GM19351 (cell line): ENCODE measurements around the gene NAT9.

Source experiments
- ATAC-seq: cut with Tn5 transposase; IDR thresholded peaks from one replicate; pipeline ENCODE4 v1.9.1; 2021; ENCODE audit warnings: mild to moderate bottlenecking, moderate library complexity; ENCODE audit not compliant: unreplicated experiment

The NAT9 gene

DNA sequence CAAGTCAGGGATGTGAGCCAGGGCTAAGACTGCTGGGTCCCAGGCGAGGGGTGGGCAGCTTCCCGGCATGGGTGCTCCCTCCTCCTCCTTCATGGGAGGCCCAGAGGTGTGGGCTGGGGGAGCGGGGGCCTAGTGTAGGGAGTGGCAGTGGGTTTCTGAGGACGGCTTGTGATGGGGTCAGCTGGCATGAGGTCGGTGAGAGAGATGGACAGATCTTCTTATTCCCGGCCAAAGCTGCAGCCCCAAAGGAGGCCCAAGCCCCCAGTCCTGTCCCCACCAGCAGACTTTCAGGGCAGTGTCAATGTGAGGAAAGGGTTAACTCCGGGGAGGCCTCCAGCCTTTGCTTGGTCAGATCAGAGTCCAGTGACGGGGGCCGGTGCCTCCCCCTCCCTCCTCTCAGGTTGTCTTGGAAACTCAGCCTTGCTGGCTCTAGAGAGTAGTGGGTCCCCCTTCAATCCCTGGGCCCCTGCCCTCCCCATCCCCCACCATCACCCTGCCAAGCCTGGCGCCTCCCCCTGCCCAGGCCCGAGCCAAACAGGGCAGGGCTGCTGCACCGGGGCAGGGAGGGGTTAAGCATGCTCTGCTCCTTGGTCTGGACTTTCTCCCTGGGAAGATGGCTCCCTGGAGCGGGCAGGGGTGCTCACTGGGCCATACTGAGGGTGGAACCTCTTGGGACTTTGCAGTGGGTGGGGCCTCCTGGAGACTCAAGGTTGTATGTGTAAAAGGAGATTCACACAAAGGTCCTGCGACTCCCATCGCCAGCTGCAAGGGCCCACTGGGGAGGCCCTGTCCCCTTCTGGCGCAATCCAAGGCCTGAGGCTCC is 12.4 kb downstream of the NAT9 start:
- ATAC-seq: no peak

DNA sequence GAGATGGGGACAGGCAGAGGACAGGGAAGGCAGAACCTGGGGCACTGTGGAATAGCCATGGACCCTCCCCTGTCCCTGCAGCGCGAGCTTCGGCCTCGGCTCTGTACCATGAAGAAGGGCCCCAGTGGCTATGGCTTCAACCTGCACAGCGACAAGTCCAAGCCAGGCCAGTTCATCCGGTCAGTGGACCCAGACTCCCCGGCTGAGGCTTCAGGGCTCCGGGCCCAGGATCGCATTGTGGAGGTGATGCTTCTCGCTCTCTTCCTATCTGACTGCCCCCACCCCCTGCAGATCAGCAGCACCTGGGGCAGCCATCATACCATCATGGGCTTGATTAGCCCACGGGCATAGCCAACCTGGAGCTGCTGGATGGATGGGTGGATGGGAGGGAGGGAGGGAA is 14.2 kb downstream of the NAT9 start:
- ATAC-seq: no peak

DNA sequence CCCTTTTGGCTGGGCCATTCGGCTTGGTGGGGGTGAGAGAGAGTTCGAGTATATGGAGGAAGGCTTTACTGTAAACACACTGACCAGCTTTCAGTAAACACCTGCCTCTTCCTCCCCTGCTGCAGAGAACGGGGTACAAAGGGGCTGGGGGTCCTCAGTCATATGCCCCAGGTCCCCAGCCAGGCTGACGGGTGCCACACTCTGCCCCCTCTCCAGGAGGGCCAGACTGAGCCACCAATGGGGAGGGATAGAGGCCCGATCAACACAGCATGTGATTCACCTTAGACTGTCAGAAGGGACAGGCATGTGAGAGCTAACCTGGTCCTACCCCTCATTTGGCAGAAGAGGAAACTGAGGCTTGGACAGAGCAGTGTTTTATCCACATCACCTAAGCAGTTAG is 14.7 kb downstream of the NAT9 start:
- no peak for ATAC-seq

DNA sequence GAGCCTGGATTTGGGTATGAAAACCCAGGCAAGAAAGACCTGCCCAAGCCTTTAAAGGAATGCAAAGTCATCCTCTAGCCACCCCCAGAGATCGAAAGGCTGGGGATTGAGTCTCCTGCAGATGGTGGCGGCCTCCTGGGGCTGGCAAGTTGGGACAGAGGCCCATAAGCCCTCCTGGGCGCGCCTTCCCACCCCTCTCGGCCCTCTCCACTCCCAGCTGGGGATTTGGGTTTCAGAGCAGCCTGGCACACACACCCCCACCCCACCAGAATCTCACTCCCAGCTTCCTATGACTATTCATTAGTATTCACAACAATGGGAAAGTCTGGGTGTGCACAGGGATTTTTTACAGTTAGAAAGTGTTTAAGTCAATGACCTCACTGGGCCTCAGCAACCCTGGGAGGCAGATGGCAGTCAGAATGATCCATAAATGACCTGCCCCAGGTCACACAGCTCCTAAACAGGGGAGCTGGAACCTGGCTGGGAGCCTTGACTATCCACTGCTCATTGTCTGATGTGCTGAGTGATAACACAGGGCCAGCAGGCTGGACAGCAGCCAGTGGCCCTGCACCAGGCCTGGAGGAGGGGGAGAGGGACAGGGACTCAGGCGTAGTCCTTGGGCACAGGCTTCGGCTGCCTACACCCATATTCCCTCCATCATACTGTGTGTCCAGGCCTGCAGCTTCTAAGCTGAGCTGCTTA is 15.6 kb downstream of the NAT9 start:
- no peak for ATAC-seq

DNA sequence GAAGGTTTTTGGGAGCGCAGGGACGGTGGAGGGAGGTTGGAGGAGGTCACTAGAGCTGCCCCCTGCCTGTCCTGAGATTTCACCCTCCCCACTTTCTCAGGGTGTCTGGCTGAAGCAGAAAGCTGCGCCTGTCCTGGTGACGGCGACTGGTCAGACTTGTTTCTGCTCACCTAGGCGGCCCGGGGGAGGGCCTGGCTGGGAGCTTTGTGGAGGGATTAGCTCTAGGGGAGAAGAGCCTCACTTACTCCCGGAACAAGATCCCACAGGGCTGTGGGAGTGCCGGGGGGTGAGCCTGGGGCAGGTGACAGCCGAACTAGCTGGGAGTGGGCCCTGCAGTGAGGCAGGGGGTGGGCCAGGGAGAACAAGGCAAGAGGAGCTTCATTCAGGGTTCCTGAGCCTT is 16.2 kb downstream of the NAT9 start:
- no peak for ATAC-seq

DNA sequence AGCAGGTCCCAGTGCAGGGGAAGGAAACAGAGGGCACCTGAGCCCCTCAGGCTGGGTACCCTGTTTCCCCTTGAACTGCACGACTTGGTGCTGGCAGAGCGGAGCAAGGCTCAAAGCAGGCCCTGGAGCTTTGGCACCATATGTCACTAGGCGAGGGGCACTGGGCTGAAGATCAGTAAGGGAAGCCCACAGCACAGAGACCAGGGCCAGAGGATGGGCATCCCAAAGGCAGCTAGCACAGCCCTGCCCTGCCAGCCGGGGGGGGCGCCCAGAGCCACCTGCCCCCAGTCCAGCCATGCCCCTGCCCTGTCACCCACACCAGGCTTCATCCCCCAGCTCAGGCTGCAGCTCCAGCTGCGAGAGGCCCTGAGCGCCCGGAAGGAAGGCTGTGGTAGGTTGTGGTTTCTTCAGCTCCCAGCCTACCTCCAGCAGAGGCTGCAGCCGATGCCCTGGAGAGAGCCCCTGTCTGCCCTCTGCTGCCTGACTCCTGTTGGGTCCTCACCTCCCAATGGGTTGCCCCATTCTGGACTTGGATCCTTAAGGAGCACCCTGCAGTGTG is 16.8 kb downstream of the NAT9 start:
- no peak for ATAC-seq

DNA sequence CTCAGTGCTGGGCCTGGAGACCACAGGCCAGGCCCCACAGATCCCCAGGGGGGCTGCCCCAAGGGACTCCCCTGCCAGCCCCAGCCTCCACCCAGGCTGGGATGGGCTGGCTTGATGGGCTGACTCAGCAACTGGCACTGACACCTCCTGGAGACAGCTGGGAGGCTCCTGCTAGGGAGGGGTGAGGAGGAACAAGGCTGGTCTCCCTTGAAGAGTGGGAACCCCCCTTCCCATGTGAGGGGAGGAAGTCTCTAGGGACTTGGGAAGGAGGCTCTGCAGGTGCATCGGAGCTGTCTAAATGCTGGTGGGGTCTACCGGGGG is 17.3 kb downstream of the NAT9 start:
- no peak for ATAC-seq

DNA sequence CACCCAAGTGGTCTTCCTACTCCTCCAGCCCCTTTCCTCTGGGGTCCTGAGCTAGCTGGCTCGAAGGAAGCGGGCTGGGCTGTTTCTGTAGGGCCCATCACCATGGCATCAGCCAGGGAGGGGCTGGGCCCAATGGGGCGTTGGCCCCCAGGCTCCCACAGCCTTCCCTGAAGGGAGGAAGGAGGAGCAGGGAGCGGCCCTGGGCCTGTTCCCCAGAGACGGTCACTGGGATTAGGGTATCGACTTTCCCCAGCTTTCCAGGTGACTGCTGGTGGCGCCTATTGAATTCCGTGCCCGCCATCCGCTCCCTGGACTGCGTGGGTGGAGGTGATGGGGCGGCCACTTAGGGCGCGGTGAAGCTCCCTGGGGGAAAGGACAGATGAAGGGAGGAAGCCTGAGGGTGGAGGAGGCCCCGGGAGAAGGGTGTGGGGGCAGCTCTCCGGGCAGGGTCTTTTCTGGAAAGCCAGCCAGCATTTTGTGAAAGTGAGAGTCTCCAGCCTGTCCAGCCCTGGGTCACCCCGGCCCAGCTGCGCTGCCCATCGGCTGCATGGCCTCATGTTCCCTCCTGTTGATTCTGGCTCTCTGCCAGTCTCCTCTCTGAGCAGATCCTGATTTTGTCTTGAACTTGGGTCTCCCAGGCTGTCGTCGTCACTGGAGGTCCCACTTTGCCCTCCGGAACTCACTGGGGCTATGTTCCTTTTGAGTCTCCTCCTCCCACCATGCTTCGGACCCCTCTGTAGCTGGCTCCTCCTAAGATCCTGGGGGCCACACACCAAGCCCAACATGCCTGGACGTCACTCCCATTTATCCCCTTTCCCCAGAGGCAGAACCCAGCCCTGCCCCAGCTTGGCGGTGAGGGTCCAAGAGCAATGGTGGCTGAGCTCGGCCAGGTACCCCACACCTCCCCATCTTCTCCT is 18.0 kb downstream of the NAT9 start:
- ATAC-seq: no peak

DNA sequence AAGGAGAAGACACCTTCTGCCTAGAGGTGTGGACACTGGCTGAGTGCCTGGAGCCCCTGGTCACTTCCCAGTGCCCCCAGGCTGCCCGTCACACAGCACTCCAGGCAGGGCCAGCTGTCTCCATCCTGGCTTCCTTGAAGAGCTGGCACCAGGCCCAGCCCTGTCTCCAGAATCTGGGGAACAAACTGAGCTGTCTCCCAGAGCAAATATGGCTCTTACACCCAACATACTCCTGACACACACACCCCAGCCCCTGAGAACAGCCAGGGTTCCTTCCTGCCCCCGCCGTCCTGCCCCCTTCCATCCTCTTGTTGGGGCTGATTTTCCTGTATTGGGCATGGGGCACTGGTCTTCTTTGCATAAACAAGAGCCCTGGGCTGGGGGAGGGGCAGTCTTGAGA is 18.6 kb downstream of the NAT9 start:
- ATAC-seq: no peak

DNA sequence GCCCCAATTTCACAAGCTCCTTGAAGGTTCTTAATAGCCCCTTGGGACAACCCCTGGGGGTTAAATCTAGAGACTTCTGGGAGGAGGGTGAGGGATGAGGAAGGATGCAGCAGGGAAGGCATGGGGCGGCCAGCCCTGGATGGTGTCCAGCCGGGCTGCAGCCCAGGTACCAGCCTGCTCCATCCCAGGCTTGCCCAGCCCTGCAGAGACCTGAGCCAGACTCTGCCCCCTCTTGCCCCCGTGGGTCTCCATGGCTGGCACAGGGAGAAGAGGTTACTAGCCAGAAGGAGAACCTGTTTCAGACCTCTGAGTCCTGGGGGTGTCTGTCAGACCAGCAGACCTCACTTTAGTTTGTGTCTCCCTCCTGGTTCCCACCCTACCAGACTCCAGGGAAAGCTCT is 19.3 kb downstream of the NAT9 start:
- ATAC-seq: no peak

DNA sequence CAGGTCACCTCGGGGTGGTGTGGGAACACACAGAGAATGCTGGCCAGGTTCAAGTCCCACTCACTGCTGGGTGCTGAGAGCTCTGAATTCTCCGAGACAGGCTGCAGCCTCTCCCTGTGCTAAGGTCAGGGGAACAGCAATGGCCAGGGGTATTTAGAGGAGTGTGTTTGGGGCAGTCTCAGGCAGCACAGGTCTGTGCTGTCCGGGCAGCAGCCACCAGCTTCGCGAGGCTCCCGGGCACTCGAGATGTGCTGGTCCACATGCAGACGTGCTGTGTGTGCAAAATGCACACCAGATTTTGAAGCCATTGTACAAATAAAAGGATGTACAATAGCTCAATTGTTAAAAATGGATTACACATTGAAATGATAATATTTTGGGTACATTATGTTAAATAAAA is 20.6 kb downstream of the NAT9 start:
- ATAC-seq: no peak

DNA sequence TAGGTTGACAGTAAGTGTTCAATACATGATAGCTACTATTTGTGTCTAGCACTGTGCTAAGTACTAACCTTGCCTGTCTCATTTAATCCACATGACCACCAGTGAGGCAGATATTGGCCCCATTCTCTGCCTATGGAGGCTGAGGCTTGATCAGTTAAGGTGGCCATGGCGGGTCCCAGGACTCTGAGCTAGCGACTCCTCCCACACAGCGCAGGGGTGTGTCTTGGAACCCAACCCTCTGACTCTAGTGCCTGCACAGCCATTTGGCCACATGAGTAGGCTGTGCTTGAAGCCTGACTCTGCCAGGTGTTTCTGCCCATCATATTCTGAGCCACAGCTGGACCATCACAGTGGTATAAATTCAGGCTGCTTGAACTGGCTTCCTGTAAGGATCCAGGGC is 21.3 kb downstream of the NAT9 start:
- ATAC-seq: no peak

DNA sequence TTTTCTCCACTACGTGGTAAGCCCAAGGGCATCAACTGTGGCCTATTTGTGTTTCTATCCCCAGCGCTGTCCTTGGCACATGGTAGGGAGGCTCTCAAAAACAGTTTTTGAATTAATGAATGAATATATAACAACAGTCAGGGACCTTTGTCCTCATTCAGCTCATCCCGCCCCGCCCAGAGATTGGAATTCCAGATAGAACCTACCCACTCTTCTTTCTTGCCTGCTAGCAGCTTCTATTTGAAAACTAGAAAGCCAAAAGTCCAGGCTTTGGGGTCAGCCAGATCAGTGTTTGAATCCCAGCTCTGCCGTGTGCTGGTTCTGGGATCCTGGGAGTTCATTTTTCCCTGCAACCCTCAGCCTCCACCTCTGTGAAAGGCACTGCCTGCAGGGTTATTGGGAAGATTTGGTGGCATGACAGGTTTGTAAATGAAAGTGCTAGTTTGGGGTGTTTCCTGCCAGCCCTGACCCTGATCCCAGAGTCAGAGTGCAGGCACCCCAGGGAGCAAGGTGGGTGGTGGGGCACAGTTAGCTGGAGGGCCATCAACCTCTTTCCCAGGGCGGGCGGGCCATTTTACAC is 23.2 kb downstream of the NAT9 start:
- no peak for ATAC-seq

DNA sequence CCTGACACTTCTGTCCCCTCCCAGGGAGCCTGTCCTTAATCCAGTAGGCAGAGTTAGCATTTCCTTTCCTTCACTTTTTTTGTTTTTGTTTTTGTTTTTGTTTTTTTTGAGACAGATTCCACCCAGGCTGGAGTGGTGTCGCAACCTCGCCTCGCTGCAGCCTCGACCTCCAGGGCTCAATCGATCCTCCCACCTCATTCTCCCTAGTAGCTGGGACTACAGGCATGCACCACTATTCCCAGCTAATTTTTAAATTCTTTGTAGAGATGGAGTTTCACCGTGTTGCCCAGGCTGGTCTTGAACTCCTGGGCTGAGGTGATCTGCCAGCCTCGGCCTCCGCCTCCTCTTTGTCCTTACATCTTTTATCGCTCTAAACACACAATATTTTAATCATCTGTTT is 23.7 kb downstream of the NAT9 start:
- no peak for ATAC-seq

DNA sequence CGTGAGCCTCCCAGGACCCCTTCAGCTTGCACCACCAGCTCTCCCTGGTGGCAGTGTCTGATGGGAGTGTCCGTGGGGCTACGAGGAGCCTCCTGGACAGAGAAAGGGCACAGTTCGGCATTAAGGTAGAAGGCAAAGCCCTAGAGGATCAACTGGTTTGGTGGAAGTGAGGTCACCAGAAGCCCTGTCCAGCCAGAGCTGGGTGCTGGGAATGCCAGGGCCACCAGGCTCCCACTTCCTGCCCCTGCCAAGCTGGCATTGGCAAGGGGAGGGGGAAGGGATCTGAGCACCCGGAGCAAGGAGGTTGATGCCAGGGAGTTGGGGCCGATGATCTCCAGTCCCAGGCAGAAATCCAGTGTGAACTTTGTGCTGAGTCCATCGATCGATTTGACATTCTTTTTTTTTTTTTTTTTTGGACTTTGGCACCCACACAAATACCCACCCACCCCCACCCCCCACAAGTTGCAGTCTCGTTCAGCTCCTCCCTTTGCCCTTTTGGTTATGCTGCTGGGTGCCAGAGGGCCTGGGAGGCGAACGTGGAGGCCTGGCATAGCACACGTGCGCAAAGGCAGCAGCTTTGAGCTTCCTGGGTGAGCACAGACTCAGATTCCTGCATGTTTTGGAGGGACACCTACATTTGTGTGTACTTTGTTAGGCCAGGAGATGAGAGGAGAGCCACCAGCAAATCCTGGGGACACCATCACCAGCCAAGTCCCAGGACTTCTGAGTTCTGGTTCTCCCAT is 25.6 kb downstream of the NAT9 start:
- ATAC-seq: no peak

DNA sequence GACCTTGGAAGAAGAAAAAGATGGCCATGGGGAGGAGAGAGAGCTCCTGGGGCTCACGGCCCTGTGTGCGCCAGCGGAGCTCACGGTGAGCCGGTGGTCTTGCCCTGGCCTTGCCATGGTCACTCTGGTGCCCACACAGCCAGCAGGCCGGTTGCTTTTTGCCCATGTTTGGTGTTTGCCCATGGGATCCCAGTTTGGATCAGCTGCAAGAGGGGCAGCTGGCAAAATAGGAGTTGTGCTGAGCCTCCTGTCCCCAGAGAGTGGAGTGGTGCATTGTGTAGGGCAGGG is 26.2 kb downstream of the NAT9 start:
- no peak for ATAC-seq

DNA sequence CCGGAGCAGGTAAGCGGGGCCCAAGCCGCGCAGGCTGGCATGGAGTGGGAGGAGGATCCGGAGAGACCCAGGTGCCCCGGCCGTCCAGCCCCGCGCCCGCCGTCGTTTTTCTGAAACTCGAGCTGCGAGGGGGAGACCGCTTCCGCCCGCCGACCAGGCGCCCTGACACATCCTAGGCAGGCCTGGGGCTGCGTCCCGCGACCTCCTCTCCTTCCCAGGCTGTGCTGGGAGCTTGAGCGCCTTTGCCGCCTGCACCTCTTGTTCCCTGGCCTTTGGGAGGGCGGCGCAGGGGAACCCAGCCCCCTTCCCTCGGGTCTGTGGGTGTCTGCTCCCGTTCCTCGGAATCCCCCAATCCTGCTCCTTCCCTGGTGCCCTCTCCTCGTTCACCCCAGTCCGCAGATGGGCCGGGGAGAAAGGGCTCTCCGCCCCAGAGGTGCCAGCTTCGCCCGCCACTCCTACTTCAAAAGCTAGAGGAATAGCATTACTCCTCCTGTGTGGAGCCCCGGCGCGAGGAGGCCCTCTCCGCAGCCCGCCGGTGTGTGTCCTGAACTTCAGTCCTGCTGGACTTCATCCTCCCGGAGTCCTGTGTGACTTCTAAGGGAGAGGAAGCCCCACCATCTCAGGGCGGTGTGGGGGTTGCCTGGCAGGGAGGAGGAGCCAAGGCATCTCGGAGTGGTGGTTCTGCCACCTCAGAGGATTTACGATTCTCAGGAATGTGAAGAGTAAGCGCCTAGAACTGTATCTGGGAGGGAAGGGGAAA is 26.7 kb downstream of the NAT9 start:
- peak; percentile 19 for ATAC-seq

DNA sequence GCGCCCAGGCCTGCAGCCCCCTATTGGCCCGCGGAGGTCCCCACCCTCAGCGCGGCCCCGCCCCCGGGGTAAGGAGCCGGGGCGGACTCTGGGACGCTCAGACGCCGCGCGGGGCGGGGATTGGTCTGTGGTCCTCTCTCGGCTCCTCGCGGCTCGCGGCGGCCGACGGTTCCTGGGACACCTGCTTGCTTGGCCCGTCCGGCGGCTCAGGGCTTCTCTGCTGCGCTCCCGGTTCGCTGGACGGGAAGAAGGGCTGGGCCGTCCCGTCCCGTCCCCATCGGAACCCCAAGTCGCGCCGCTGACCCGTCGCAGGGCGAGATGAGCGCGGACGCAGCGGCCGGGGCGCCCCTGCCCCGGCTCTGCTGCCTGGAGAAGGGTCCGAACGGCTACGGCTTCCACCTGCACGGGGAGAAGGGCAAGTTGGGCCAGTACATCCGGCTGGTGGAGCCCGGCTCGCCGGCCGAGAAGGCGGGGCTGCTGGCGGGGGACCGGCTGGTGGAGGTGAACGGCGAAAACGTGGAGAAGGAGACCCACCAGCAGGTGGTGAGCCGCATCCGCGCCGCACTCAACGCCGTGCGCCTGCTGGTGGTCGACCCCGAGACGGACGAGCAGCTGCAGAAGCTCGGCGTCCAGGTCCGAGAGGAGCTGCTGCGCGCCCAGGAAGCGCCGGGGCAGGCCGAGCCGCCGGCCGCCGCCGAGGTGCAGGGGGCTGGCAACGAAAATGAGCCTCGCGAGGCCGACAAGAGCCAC is 27.4 kb downstream of the NAT9 start, which contains the start of gene NHERF1:
TSS of gene NHERF1 (plus strand) at position 100 of the 750 bp plus-strand sequence. CDS start at position 319, 219 bp downstream.
- ATAC-seq: peak; percentile 88

DNA sequence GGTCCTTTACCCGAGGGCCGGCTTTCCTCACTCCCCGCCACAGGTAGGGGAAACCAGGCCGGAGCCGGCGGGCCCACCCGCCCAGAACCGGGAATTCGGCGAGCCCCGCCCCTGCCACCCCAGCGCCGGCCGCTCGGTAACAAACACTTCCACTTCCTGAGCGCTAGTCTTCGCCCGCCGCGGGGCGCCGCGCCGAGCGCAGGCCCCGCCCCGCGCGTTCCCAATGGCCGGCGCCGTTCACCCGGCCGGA is 27.9 kb downstream of the NAT9 start:
- ATAC-seq: no peak
